ENCODE measurements around the gene DPYD. TPM values are rescaled to one million over a fixed set of nuclear protein-coding genes. Genes with fewer than 3 reads are reported as not detected.

The DPYD gene
- 6.8 and 37.5 TPM in 2 replicates for total RNA-seq

GRCh38 chr1:97920832-97921571, at the start of gene DPYD:
DPYD (minus strand) TSS chr1:97921034; CDS start chr1:97920922, 112 bp downstream.
- peak; percentile 86 for DNase-seq (ENCODE audit: low read depth)

DNA sequence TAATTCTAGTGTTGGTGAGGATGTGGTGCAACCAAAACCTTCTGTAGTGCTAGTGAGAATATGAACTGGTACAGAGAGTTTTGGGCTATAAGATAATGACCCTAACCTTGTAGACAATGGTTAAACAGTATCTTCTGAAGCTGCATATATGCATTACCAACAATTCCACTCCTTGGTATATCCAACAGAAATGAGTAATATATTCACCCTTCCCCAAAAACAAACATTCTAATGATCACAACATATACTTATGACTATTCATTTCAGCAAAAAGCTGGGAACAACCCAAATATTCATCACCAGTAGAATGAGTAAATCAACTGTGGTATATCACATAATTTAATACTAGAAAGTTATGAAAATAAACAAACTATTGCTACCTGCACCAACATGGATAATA, 39.6 kb upstream of the DPYD start:
- DNase-seq (ENCODE audit: low read depth), result no peak

DNA sequence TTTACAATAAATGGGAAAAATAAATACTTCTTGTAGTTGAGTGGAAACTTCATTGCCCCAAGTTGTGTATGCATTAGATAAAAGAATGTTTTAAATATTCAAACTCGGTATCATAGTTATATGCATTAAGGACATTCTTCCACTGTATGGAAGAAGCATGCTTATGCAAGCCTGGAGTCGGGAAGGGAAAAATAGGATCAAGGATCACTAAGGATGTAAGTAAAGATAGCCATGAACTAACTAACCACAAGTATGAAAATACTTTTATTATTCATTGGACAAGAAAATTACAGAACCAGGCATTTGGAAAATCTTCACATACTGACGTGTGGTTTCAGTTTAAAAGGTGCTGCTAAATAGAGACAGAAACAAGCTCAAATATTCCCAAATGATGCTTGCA, 26.9 kb upstream of the DPYD start:
- DNase-seq (ENCODE audit: low read depth), result no peak

GRCh38 chr1:97943354-97943753, 22.5 kb upstream of the DPYD start:
- DNase-seq (ENCODE audit: low read depth), result peak; percentile 91

GRCh38 chr1:97942161-97943123, 21.6 kb upstream of the DPYD start:
- peak; percentile 83 for DNase-seq (ENCODE audit: low read depth)

DNA sequence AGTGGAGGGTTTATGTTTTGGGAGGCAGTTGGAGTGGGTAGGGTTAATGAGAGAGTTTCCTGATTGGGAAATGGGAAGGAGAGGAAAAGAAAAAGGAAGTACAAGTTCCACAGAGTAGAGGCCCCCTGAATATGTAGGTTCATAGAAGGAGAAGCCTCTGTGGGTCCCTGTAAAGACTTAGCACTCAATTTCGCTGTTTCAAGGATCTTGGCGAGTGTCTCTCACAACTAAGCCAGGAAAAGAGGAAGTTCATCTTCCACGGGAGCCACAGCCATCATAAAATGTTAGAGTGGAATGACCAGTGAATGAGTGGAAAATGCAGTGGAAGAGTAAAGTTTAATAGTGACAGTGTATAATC, 17.4 kb upstream of the DPYD start:
- DNase-seq (ENCODE audit: low read depth), result no peak

DNA sequence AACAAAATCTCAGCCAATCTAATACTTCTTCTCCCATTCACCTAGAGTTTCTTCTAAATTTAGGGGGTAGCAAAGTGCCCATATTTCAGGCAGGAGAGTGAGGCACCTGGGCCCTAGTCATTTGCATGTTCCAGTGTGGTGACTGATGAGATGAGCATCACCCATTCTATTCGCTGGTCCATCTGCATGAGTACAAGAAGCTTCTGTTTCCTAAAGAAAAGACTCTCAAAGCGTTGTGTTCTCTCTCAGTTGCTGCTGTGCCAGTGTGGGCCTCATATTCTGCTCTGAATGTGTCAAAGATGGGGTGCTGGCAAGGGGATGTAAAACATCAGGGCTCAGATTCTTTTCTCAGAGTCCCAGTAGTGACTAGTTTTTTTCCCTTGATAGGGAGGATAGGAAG, 16.1 kb upstream of the DPYD start:
- no peak for DNase-seq (ENCODE audit: low read depth)

- no peak for DNase-seq (ENCODE audit: low read depth)
Measured at GRCh38 chr1:97934491-97934890, 13.7 kb upstream of the DPYD start.

GRCh38 chr1:97929874-97930851, 9.3 kb upstream of the DPYD start:
- peak; percentile 91 for DNase-seq (ENCODE audit: low read depth)

GRCh38 chr1:97926017-97926708, 5.3 kb upstream of the DPYD start:
- DNase-seq (ENCODE audit: low read depth), result no peak

DNA sequence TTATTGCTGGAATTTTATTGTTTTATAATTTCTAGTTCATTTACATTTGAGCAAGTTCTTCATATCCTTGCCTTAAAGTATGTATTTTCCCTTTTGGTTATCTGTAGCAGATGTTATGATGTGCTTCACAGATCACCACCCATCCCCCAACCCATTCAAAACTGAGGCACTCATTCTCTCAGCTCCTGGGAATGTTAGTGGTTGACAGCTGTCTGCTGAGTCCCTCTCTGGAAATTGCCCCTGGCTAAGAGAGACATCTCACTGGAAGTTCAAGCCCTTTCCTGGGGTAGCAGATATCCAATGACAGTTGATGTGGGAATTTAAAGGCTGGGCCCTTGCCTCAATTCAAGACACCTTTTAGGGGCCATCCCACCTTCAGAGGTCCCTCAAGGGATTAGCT, 4.3 kb upstream of the DPYD start:
- no peak for DNase-seq (ENCODE audit: low read depth)

GRCh38 chr1:97923811-97924210, 3.0 kb upstream of the DPYD start:
- no peak for DNase-seq (ENCODE audit: low read depth)

DNA sequence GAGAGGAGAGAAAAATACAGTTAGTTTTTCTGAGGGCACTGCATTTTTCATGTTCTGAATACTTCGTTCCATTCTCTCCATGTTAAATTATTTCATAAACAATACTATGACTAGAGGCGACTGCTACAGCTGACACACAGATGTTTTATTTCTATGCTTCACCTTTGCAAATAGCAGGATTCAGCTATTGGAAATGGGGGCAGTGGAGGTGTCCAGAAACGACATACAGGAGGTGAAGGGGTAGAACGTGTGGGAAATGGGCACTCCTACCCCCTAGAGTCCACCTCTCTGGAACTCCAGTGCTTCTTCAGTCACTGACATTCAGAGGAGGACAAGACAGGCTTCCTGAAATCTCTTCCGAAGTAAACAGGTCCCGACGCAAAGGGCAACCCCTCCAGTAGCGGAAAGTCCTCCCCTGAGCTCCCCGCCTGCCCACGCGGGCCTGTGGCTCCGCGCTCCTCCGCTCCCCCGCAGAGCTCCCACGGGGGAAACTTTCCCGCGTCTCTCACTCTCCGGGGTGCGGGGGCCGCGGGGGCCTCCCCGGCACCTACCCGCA, 480 bp downstream of the DPYD start:
- no peak for DNase-seq (ENCODE audit: low read depth)

DNA sequence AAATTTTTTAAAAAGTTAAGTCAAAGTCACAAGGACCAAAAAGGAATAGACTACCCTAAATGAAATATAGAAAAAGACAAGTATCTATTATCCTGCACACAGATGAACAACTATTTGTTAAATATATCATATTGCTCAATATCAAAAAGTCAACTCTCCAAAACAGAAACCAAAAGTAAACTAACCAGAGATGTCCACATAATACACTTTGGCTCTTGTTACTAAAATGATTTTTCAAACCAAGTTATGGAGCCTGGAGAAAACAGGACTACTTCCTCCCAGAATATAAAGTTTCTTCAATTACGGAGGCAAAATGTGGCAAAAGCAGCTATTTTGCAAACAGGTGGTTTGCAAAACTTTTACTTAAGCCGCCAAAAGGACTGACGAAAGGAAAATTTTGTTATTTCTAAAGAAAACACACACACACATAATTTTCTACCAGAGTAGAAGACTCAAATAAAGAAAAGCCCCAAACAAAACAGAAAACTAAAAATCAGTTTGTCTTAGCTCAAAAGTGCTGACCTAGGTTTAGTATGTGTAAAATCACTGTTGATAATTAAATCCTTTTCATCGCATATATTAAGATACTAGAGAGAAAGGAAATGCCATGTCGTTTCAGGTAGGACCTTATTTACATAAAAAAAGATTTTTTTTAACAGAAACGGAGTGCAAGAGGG, 1.1 kb downstream of the DPYD start:
- no peak for DNase-seq (ENCODE audit: low read depth)

DNA sequence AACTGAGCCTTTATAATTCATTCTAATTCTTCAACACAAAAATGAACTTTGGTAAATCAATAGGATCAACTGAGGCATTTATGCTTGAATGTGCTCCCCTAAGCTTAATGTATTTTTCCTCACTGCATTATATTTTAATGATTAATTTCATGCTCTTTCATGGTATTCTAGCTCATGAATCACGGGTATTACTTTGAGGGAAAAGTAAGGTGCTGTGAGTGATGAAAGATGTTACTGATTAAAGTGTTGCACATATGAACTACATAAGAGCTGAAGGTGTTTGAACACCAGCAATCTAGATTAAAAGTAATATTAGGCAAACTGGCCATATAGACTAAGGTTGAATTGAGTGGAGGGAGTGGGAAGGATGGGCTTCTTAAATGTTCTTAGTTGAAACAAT, 1.9 kb downstream of the DPYD start:
- DNase-seq (ENCODE audit: low read depth), result peak; percentile 55

- DNase-seq (ENCODE audit: low read depth), result no peak
Measured at GRCh38 chr1:97913506-97914139, 7.2 kb downstream of the DPYD start.

GRCh38 chr1:97911266-97912215, 9.3 kb downstream of the DPYD start:
- no peak for DNase-seq (ENCODE audit: low read depth)

GRCh38 chr1:97909266-97909665, 11.6 kb downstream of the DPYD start:
- DNase-seq (ENCODE audit: low read depth), result no peak

GRCh38 chr1:97907886-97908285, 12.9 kb downstream of the DPYD start:
- DNase-seq (ENCODE audit: low read depth), result no peak

Measured in renal cortical epithelial cell (primary cell).